Astrocyte (in vitro differentiated cells and primary cell): Measurements from ENCODE around the gene NXNL1. TPM values are rescaled to one million over a fixed set of nuclear protein-coding genes. Genes with fewer than 3 reads are reported as not detected.
"Not testable (repeated sequence)": the region's sequence is repeated elsewhere in the genome, so short reads cannot be mapped to it uniquely, and the experiment has no call there.

Experiments
- DNase-seq: peaks from one replicate; pipeline ENCODE4 v3.0.0-alpha.2; 2010; ENCODE audit warnings: low read depth
- FAIRE-seq: peaks from 2 replicates; lab custom pipeline; 2011; peaks lifted over from hg19 to GRCh38; lab: Jason Lieb, UNC
- H2AFZ ChIP-seq: 2 replicates; pipeline ENCODE4 v1.6.0; 2012; ENCODE audit warnings: low read depth, low read length, inconsistent platforms
- H3K27ac ChIP-seq: 2 replicates; pipeline ENCODE4 v1.5.1; 2011; ENCODE audit warnings: low read depth, low read length, inconsistent platforms
- H3K27me3 ChIP-seq: 2 replicates; pipeline ENCODE4 v1.6.0; 2011; ENCODE audit warnings: low read length, inconsistent platforms; ENCODE audit not compliant: insufficient read depth
- H3K36me3 ChIP-seq: 2 replicates; pipeline ENCODE4 v1.5.1; 2011; ENCODE audit warnings: low read length, inconsistent platforms; ENCODE audit not compliant: insufficient read depth
- H3K4me1 ChIP-seq: 2 replicates; pipeline ENCODE4 v1.5.1; 2011; ENCODE audit warnings: low read length, inconsistent platforms; ENCODE audit not compliant: insufficient read depth
- H3K4me2 ChIP-seq: 2 replicates; pipeline ENCODE4 v1.6.0; 2012; ENCODE audit warnings: low read length, inconsistent platforms
- H3K4me3 ChIP-seq: 2 replicates; pipeline ENCODE4 v1.5.1; 2011; ENCODE audit warnings: low read depth, mild to moderate bottlenecking, low read length, inconsistent platforms; ENCODE audit not compliant: insufficient read depth
- H3K79me2 ChIP-seq: 2 replicates; pipeline ENCODE4 v1.6.0; 2012; ENCODE audit warnings: mild to moderate bottlenecking, low read length, inconsistent platforms; ENCODE audit not compliant: insufficient read depth
- H3K9ac ChIP-seq: 2 replicates; pipeline ENCODE4 v1.6.0; 2012; ENCODE audit warnings: mild to moderate bottlenecking, low read length, inconsistent platforms
- H3K9me3 ChIP-seq: 2 replicates; pipeline ENCODE4 v1.5.1; 2012; ENCODE audit warnings: low read depth, mild to moderate bottlenecking, low read length, inconsistent platforms; ENCODE audit not compliant: insufficient read depth
- H4K20me1 ChIP-seq: 2 replicates; pipeline ENCODE4 v1.6.0; 2012; ENCODE audit warnings: low read length, inconsistent platforms; ENCODE audit not compliant: insufficient read depth
- H3K27ac Mint-ChIP-seq: one replicate; pipeline ENCODE4 v1.8.0; 2021; ENCODE audit warnings: mild to moderate bottlenecking, mixed read lengths; ENCODE audit not compliant: unreplicated experiment
- H3K27me3 Mint-ChIP-seq: one replicate; pipeline ENCODE4 v1.8.0; 2021; ENCODE audit warnings: low read depth, mixed read lengths; ENCODE audit not compliant: unreplicated experiment
- H3K36me3 Mint-ChIP-seq: one replicate; pipeline ENCODE4 v1.8.0; 2021; ENCODE audit warnings: low read depth, mixed read lengths; ENCODE audit not compliant: unreplicated experiment
- H3K4me1 Mint-ChIP-seq: one replicate; pipeline ENCODE4 v1.8.0; 2021; ENCODE audit warnings: low read depth, mixed read lengths; ENCODE audit not compliant: unreplicated experiment
- H3K4me3 Mint-ChIP-seq: one replicate; pipeline ENCODE4 v1.8.0; 2021; ENCODE audit warnings: mild to moderate bottlenecking, moderate library complexity, mixed read lengths; ENCODE audit not compliant: unreplicated experiment
- H3K9me3 Mint-ChIP-seq: one replicate; pipeline ENCODE4 v1.8.0; 2021; ENCODE audit warnings: mild to moderate bottlenecking, mixed read lengths; ENCODE audit not compliant: unreplicated experiment
- CTCF ChIP-seq: IDR thresholded peaks from 2 replicates; pipeline ENCODE4 v1.5.1; 2011; ENCODE audit warnings: low read depth, mild to moderate bottlenecking, inconsistent platforms, low read length, moderate library complexity; ENCODE audit not compliant: insufficient read depth
- EZH2 ChIP-seq: IDR thresholded peaks from 2 replicates; pipeline ENCODE4 v1.6.1; 2012; ENCODE audit warnings: mild to moderate bottlenecking, low read length, inconsistent platforms; ENCODE audit not compliant: insufficient read depth
- total RNA-seq: library from RNA; stranded (reverse); gene quantifications from 2 replicates; pipeline ENCODE4 v1.2.1, GENCODE V29; 2021

NXNL1 gene
- total RNA-seq, 1 donor from 2014 or later, result not detected

DNA sequence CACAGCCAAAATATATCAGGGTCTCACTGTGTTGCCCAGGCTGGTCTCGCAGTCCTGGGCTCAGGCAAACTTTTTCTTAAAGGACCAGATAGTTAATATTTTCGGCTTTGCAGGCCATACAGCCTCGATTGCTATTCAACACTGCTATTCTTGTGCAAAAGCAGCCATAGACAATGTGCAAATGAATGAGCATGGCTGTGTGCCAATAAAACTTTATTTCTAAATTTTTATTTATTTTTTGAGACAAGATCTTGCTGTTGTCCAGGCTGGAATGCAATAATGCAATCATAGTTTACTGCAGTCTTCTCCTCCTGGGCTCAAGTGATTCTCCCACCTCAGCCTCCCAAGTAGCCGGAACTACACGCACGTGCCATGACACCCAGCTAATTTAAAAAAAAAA lies 42.5 kb upstream of the NXNL1 start:
- Mint-ChIP-seq H3K4me3 (no peak overlapping the region), H3K27ac (no peak overlapping the region), H3K36me3 (peaks cover 19% of the 10 kb centered on the region), H3K9me3 (peaks cover 3% of the 10 kb centered on the region), H3K4me1 (peaks cover 23% of the 10 kb centered on the region), H3K27me3 (no peaks in the 10 kb centered on the region)
- Histone ChIP-seq H3K27me3 (no peaks in the 10 kb centered on the region), H3K9me3 (no peaks in the 10 kb centered on the region), H2AFZ (no peak overlapping the region), H3K27ac (no peak overlapping the region), H3K4me1 (peaks cover 9% of the 10 kb centered on the region), H3K9ac (no peak overlapping the region), H3K4me3 (no peak overlapping the region), H3K4me2 (no peak overlapping the region), H4K20me1 (peaks cover 23% of the 10 kb centered on the region), H3K36me3 (no peaks in the 10 kb centered on the region), H3K79me2 (peaks cover 12% of the 10 kb centered on the region)
- DNase-seq (no peak), FAIRE-seq (no peak)
- TF ChIP-seq CTCF, result no peak
- TF ChIP-seq EZH2, result no peak

- H3K36me3 ChIP-seq, result no peaks in the 10 kb centered on the region
- DNase-seq (no peak), FAIRE-seq (no peak)
- peaks cover 6% of the 10 kb centered on the region for H3K79me2 ChIP-seq
- peaks cover 6% of the 10 kb centered on the region for H3K4me1 ChIP-seq
- H3K9me3 ChIP-seq, result no peaks in the 10 kb centered on the region
- no peaks in the 10 kb centered on the region for H3K27me3 ChIP-seq
- no peak overlapping the region for H3K4me2 ChIP-seq
- H3K9ac ChIP-seq, result no peak overlapping the region
- H3K36me3 Mint-ChIP-seq, result peaks cover 19% of the 10 kb centered on the region
- peaks cover 36% of the 10 kb centered on the region for H4K20me1 ChIP-seq
- H3K27ac Mint-ChIP-seq, result no peak overlapping the region
- TF ChIP-seq EZH2, result no peak
- H3K27me3 Mint-ChIP-seq, result peaks cover 2% of the 10 kb centered on the region
- H3K27ac ChIP-seq, result no peak overlapping the region
- H3K4me3 ChIP-seq, result no peak overlapping the region
- H2AFZ ChIP-seq, result no peak overlapping the region
- H3K4me1 Mint-ChIP-seq, result peaks cover 18% of the 10 kb centered on the region
- no peak overlapping the region for H3K4me3 Mint-ChIP-seq
- H3K9me3 Mint-ChIP-seq, result no peaks in the 10 kb centered on the region
Observed at GRCh38 chr19:17500447-17501198, 39.9 kb upstream of the NXNL1 start.

GRCh38 chr19:17499648-17500446 lies 39.1 kb upstream of the NXNL1 start:
- Histone ChIP-seq H3K9me3 (no peaks in the 10 kb centered on the region), H3K4me2 (no peak overlapping the region), H3K4me3 (no peak overlapping the region), H3K27ac (no peak overlapping the region), H3K27me3 (no peaks in the 10 kb centered on the region), H3K79me2 (no peaks in the 10 kb centered on the region), H3K36me3 (no peaks in the 10 kb centered on the region), H3K4me1 (peaks cover 6% of the 10 kb centered on the region), H2AFZ (no peak overlapping the region), H4K20me1 (peaks cover 33% of the 10 kb centered on the region), H3K9ac (no peak overlapping the region)
- FAIRE-seq, result no peak
- no peak overlapping the region for H3K27ac Mint-ChIP-seq
- H3K9me3 Mint-ChIP-seq, result no peaks in the 10 kb centered on the region
- peak; percentile 53 for DNase-seq
- no peak for TF ChIP-seq CTCF
- TF ChIP-seq EZH2, result no peak
- H3K4me1 Mint-ChIP-seq, result peaks cover 18% of the 10 kb centered on the region
- H3K36me3 Mint-ChIP-seq, result peaks cover 17% of the 10 kb centered on the region
- no peak overlapping the region for H3K4me3 Mint-ChIP-seq
- peaks cover 2% of the 10 kb centered on the region for H3K27me3 Mint-ChIP-seq

DNA sequence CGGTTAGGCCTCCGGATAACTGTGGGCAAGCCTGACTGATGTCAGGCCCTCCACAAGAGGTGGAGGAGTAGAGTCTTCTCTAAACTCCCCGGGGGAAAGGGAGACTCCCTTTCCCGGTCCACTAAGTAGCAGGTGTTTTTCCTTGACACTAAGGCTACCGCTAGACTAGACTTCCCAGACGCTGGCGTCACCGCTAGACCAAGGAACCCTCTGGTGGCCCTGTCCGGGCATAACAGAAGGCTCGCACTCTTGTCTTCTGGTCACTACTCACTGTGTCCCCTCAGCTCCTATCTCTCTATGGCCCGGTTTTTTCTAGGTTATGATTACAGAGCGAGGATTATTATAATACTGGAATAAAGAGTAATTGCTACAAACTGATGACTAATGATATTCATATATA lies 38.3 kb upstream of the NXNL1 start:
- H3K4me3 ChIP-seq, H3K9me3 ChIP-seq, H3K27ac Mint-ChIP-seq, H3K79me2 ChIP-seq, H3K9me3 Mint-ChIP-seq, H3K4me1 ChIP-seq, H3K9ac ChIP-seq, FAIRE-seq, H3K27ac ChIP-seq, H3K4me3 Mint-ChIP-seq, H3K36me3 ChIP-seq, H3K27me3 Mint-ChIP-seq, H3K27me3 ChIP-seq, H2AFZ ChIP-seq, H3K4me2 ChIP-seq, DNase-seq: not testable (repeated sequence)
- Mint-ChIP-seq H3K4me1 (peaks cover 17% of the 10 kb centered on the region), H3K36me3 (peaks cover 16% of the 10 kb centered on the region)
- H4K20me1 ChIP-seq, result peaks cover 28% of the 10 kb centered on the region
